Hepatocyte (in vitro differentiated cells): ENCODE data around the gene CDC14B. TPM values are rescaled to one million over a fixed set of nuclear protein-coding genes. Genes with fewer than 3 reads are reported as not detected.

Source experiments
- DNase-seq: peaks from one replicate; pipeline ENCODE4 v3.0.0-alpha.2; 2016; ENCODE audit warnings: low spot score
- H2AFZ ChIP-seq: fragments of 200-600 bp; sonication (generic); 2 replicates; pipeline ENCODE4 v1.6.0; 2016; ENCODE audit warnings: antibody characterized with exemption, mild to moderate bottlenecking
- H3K27ac ChIP-seq: fragments of 200-600 bp; sonication (generic); 2 replicates; pipeline ENCODE4 v1.5.1; 2016; ENCODE audit warnings: mild to moderate bottlenecking
- H3K27me3 ChIP-seq: fragments of 200-600 bp; sonication (generic); 2 replicates; pipeline ENCODE4 v1.6.1; 2016
- H3K36me3 ChIP-seq: fragments of 200-600 bp; sonication (generic); replicated peaks from 2 replicates; pipeline ENCODE4 v1.5.1; 2016; ENCODE audit warnings: low read depth; ENCODE audit not compliant: insufficient read depth
- H3K4me1 ChIP-seq: fragments of 200-600 bp; sonication (generic); 2 replicates; pipeline ENCODE4 v1.5.1; 2016; ENCODE audit warnings: mild to moderate bottlenecking, moderate library complexity; ENCODE audit not compliant: insufficient read depth
- H3K4me2 ChIP-seq: fragments of 200-600 bp; sonication (generic); 2 replicates; pipeline ENCODE4 v1.6.0; 2016
- H3K4me3 ChIP-seq: fragments of 200-600 bp; sonication (generic); 2 replicates; pipeline ENCODE4 v1.5.1; 2016; ENCODE audit warnings: mild to moderate bottlenecking
- H3K79me2 ChIP-seq: fragments of 200-600 bp; sonication (generic); 2 replicates; pipeline ENCODE4 v1.6.0; 2017; ENCODE audit warnings: mild to moderate bottlenecking
- H3K9me2 ChIP-seq: fragments of 200-600 bp; sonication (generic); replicated peaks from 2 replicates; pipeline ENCODE4 v1.6.0; 2017; ENCODE audit warnings: mild to moderate bottlenecking; ENCODE audit not compliant: insufficient read depth
- H3K9me3 ChIP-seq: fragments of 200-600 bp; sonication (generic); 2 replicates; pipeline ENCODE4 v1.5.1; 2016; ENCODE audit warnings: low read depth, mild to moderate bottlenecking
- H4K20me1 ChIP-seq: fragments of 200-600 bp; sonication (generic); 2 replicates; pipeline ENCODE4 v1.6.0; 2016; ENCODE audit warnings: mild to moderate bottlenecking; ENCODE audit not compliant: insufficient read depth, poor library complexity, severe bottlenecking
- EZH2 ChIP-seq: fragments of 200-600 bp; sonication (generic); IDR thresholded peaks from 2 replicates; pipeline ENCODE4 v1.6.1; 2016; ENCODE audit warnings: antibody characterized with exemption, mild to moderate bottlenecking, borderline replicate concordance
- EZH2phosphoT487 ChIP-seq: fragments of 200-600 bp; sonication (generic); IDR thresholded peaks from one replicate; pipeline ENCODE4 v1.6.1; 2018; ENCODE audit warnings: antibody characterized with exemption, mild to moderate bottlenecking, low read depth, moderate library complexity; ENCODE audit not compliant: unreplicated experiment, severe bottlenecking
- WGBS: methylation state at CpG from one replicate; pipeline ENCODE4 v1.1.6; 2016; ENCODE audit warnings: low lambda C conversion rate; ENCODE audit errors: missing lambda C conversion rate; 5-methylcytosine and 5-hydroxymethylcytosine counted together
- polyA plus RNA-seq: library from polyadenylated mRNA; unstranded; fragments of >200 nt; fragmentation: Nextera tagmentation; extraction: Ambion mirVana; gene quantifications from 2 replicates; pipeline ENCODE4 v1.2.1, GENCODE V29; 2016
- total RNA-seq: library from RNA; depleted of rRNA; stranded (reverse); fragments of >200 nt; gene quantifications from 2 replicates; pipeline ENCODE4 v1.2.3, GENCODE V29; 2014
- TF ChIP-seq, protein P1 (sequence below): fragments of 200-600 bp; sonication (generic); IDR thresholded peaks from 2 replicates; pipeline ENCODE4 v1.5.1; 2016; ENCODE audit warnings: antibody characterized with exemption, mild to moderate bottlenecking; ENCODE audit not compliant: poor library complexity

Gene CDC14B
- total and polyA plus RNA-seq, 2 experiments from 2014 or later = 15.1 to 33.4 TPM

DNA sequence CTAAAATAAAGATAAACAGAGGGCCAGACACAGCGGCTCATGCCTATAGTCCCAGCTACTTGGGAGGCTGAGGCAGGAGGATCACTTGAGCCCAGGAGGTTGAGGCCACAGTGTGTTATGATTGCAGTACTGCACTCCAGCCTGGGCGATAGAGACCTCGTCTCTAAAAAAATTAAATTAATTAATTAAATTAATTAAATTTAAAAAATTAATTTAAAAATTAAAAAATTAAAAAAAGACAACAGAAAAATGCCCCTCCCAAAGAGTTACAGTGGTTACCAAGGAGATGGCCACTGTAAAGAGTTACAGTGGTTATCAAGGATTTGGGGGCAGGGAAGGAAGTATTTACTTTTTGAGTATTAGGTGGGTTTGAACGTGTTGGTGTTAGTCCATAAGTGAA lies 38.3 kb downstream of the CDC14B start:
- no peak overlapping the region for H3K4me2 ChIP-seq
- no peak overlapping the region for H2AFZ ChIP-seq
- no peaks in the 10 kb centered on the region for H3K4me1 ChIP-seq
- no peaks in the 10 kb centered on the region for H3K27me3 ChIP-seq
- DNase-seq = no peak
- no peaks in the 10 kb centered on the region for H4K20me1 ChIP-seq
- H3K79me2 ChIP-seq = peaks cover 70% of the 10 kb centered on the region
- no peaks in the 10 kb centered on the region for H3K9me2 ChIP-seq
- TF ChIP-seq, protein P1, sequence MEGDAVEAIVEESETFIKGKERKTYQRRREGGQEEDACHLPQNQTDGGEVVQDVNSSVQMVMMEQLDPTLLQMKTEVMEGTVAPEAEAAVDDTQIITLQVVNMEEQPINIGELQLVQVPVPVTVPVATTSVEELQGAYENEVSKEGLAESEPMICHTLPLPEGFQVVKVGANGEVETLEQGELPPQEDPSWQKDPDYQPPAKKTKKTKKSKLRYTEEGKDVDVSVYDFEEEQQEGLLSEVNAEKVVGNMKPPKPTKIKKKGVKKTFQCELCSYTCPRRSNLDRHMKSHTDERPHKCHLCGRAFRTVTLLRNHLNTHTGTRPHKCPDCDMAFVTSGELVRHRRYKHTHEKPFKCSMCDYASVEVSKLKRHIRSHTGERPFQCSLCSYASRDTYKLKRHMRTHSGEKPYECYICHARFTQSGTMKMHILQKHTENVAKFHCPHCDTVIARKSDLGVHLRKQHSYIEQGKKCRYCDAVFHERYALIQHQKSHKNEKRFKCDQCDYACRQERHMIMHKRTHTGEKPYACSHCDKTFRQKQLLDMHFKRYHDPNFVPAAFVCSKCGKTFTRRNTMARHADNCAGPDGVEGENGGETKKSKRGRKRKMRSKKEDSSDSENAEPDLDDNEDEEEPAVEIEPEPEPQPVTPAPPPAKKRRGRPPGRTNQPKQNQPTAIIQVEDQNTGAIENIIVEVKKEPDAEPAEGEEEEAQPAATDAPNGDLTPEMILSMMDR = no peak
- TF ChIP-seq EZH2 (no peak), EZH2phosphoT487 (no peak)
- no peak overlapping the region for H3K4me3 ChIP-seq
- WGBS = 89% methylated on average over 4 of the region's 4 CpGs
- H3K36me3 ChIP-seq = no peaks in the 10 kb centered on the region
- H3K9me3 ChIP-seq = no peaks in the 10 kb centered on the region
- no peak overlapping the region for H3K27ac ChIP-seq

DNA sequence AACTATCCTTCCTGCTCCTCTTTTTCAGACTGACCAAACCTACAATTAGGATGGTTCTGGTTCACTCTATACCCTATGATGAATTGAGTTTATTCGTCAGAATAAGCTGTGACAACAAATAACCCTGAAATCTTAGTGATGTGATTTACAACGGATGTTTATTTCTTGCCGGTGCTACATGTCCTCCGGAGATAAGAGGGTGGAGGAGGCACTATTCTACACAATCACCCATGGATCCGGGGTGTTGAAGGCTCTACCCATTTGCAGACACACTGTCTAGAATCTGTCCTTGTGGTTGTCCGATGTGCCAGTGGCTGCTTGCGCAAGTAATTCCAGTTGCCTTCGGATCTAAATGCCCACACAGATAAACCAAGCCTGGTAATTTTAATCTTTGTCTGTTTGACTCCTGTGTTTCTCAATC lies 44.7 kb downstream of the CDC14B start:
- H3K4me3 ChIP-seq = no peak overlapping the region
- no peak for DNase-seq
- H3K4me2 ChIP-seq = peak overlapping the region; percentile 58
- H3K36me3 ChIP-seq = no peaks in the 10 kb centered on the region
- H3K27ac ChIP-seq = peak overlapping the region; percentile 1
- no peaks in the 10 kb centered on the region for H3K9me2 ChIP-seq
- H3K4me1 ChIP-seq = no peaks in the 10 kb centered on the region
- TF ChIP-seq, protein P1 = no peak
- TF ChIP-seq EZH2 = no peak
- no peak for TF ChIP-seq EZH2phosphoT487
- 41% methylated on average over 8 of the region's 8 CpGs for WGBS
- no peaks in the 10 kb centered on the region for H4K20me1 ChIP-seq
- H3K27me3 ChIP-seq = no peaks in the 10 kb centered on the region
- peak overlapping the region; percentile 23 for H2AFZ ChIP-seq
- no peaks in the 10 kb centered on the region for H3K9me3 ChIP-seq
- H3K79me2 ChIP-seq = peaks cover 71% of the 10 kb centered on the region

DNA sequence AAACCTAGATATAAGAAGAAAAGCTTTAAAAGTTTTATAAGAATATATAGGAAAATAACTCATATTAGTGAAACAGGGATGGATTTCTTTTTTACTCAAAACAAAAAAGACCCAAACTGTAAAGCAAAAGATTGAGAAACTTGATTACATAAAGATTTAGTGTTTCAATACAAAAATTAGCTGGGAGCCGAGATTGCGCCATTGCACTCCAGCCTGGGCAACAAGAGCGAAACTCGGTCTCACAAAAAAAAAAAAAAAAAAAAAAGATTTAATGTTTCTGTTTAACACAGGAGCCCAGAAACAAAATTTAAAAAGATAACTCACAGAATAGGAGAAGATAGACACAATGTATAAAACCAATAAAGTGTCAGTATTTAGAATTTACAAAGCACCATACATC lies 45.2 kb downstream of the CDC14B start:
- peak overlapping the region; percentile 1 for H3K27ac ChIP-seq
- peak overlapping the region; percentile 23 for H2AFZ ChIP-seq
- no peaks in the 10 kb centered on the region for H4K20me1 ChIP-seq
- H3K36me3 ChIP-seq = no peaks in the 10 kb centered on the region
- peaks cover 70% of the 10 kb centered on the region for H3K79me2 ChIP-seq
- no peaks in the 10 kb centered on the region for H3K9me3 ChIP-seq
- DNase-seq = no peak
- 90% methylated on average over 4 of the region's 4 CpGs for WGBS
- no peaks in the 10 kb centered on the region for H3K27me3 ChIP-seq
- no peak for TF ChIP-seq EZH2phosphoT487
- TF ChIP-seq EZH2 = no peak
- TF ChIP-seq, protein P1 = no peak
- H3K4me1 ChIP-seq = no peaks in the 10 kb centered on the region
- H3K9me2 ChIP-seq = no peaks in the 10 kb centered on the region
- peak overlapping the region; percentile 58 for H3K4me2 ChIP-seq
- H3K4me3 ChIP-seq = no peak overlapping the region

DNA sequence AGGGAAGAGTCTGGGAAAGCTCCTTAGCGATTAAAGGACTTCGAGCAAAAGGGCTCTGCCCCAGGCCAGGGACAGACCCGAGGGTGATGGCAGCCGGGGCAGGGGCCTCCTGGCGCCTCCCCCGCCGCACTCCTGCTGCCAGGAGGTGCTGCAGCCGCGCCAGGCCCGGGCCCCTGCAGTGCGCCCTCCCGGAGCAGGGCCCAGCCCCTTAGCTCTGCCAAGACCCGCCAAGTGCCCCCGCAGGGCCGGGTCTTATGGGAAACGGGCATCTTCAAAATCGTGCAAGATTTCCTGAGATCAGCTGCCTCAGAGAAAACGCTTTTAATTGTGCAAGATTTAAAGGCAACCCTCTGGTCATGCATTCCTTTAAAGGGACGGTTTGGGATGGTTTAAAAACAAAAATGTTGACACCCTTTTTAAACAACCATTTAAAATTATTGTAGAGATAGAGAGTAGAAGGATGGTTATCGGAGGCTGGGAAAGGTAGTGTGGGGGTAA lies 52.4 kb downstream of the CDC14B start:
- H3K4me3 ChIP-seq = peak overlapping the region; percentile 56
- no peak for TF ChIP-seq EZH2phosphoT487
- TF ChIP-seq, protein P1 = no peak
- no peak for TF ChIP-seq EZH2
- H3K79me2 ChIP-seq = peaks cover 56% of the 10 kb centered on the region
- no peak for DNase-seq
- H2AFZ ChIP-seq = peak overlapping the region; percentile 85
- 7% methylated on average over 18 of the region's 20 CpGs for WGBS
- H3K4me1 ChIP-seq = peaks cover 11% of the 10 kb centered on the region
- H3K4me2 ChIP-seq = peak overlapping the region; percentile 84
- H3K9me3 ChIP-seq = no peaks in the 10 kb centered on the region
- no peaks in the 10 kb centered on the region for H3K27me3 ChIP-seq
- H3K36me3 ChIP-seq = no peaks in the 10 kb centered on the region
- H3K27ac ChIP-seq = peak overlapping the region; percentile 98
- H3K9me2 ChIP-seq = no peaks in the 10 kb centered on the region
- no peaks in the 10 kb centered on the region for H4K20me1 ChIP-seq
